GM12873 (cell line): ENCODE results near the gene UPF1.

Experiments used
- TF ChIP-seq, protein P1 (sequence below): IDR thresholded peaks from 2 replicates; pipeline ENCODE4 v1.5.1; 2012; ENCODE audit warnings: low read depth, mild to moderate bottlenecking, moderate library complexity, low read length, control low read depth; ENCODE audit not compliant: insufficient read depth; ENCODE audit errors: missing control alignments

UPF1 gene

GRCh38 chr19:18815673-18816072, 16.1 kb upstream of the UPF1 start:
- TF ChIP-seq, protein P1, sequence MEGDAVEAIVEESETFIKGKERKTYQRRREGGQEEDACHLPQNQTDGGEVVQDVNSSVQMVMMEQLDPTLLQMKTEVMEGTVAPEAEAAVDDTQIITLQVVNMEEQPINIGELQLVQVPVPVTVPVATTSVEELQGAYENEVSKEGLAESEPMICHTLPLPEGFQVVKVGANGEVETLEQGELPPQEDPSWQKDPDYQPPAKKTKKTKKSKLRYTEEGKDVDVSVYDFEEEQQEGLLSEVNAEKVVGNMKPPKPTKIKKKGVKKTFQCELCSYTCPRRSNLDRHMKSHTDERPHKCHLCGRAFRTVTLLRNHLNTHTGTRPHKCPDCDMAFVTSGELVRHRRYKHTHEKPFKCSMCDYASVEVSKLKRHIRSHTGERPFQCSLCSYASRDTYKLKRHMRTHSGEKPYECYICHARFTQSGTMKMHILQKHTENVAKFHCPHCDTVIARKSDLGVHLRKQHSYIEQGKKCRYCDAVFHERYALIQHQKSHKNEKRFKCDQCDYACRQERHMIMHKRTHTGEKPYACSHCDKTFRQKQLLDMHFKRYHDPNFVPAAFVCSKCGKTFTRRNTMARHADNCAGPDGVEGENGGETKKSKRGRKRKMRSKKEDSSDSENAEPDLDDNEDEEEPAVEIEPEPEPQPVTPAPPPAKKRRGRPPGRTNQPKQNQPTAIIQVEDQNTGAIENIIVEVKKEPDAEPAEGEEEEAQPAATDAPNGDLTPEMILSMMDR, result no peak

DNA sequence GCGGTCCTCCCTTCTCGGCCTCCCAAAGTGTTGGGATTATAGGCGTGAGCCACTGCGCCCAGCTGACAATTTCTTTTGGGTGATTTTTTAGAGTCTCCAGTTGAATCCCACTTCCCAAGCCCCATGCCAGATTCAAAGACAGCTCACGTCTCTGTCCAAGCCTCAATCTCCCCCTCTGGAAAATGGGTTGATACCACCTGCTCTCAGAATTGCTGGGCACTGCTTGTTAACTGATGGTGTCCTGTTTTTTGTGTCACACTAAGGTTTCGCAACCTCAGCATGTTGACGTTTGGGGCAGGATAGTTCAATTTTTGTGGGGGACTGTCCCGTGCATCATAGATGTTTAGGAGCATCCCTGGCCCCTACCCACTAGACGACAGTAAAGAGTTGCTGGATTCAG, 14.2 kb upstream of the UPF1 start:
- TF ChIP-seq, protein P1, result no peak

GRCh38 chr19:18828786-18829185, 3.0 kb upstream of the UPF1 start:
- TF ChIP-seq, protein P1, result no peak

GRCh38 chr19:18830488-18830887, 1.3 kb upstream of the UPF1 start:
- TF ChIP-seq, protein P1, result no peak

DNA sequence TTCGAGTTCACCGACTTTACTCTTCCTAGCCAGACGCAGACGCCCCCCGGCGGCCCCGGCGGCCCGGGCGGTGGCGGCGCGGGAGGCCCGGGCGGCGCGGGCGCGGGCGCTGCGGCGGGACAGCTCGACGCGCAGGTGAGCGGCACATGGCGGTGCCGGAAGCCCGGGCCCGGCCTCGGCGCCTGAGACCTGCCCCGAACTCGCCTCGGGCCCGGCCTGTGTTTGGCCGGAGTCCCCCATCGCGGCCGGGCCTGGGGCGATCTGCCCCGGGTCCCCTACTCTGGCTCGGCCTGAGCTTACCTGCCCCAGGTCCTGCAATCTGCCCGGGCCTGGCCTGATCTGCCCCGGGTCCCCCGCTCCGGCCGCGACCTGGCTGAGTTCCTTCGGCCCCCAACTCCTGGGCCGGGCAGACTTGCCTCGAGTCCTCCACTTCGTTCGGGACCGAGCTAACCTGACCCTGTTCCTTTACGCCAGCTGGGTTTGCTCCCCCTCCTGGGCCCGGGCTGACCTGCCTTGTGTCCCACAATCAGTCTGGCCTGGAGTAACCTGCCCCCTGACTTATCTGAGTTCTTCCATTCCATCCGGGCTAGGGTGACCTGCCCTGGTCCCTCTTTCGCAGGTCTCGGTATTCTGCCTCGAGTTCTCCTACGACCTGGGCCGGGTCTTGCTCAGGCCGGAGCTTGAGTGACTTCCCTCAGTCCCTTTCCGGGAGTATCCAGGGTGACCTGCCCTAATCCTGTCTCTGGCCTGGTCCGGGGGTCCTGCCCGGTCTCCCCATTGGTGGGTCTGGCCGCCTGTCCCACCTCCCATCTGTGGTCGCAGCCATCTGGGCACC, 764 bp downstream of the UPF1 start:
- TF ChIP-seq, protein P1, result peak; percentile 43

- TF ChIP-seq, protein P1, result no peak
These were observed 1.4 kb downstream of the UPF1 start for GRCh38 chr19:18833141-18833476.

DNA sequence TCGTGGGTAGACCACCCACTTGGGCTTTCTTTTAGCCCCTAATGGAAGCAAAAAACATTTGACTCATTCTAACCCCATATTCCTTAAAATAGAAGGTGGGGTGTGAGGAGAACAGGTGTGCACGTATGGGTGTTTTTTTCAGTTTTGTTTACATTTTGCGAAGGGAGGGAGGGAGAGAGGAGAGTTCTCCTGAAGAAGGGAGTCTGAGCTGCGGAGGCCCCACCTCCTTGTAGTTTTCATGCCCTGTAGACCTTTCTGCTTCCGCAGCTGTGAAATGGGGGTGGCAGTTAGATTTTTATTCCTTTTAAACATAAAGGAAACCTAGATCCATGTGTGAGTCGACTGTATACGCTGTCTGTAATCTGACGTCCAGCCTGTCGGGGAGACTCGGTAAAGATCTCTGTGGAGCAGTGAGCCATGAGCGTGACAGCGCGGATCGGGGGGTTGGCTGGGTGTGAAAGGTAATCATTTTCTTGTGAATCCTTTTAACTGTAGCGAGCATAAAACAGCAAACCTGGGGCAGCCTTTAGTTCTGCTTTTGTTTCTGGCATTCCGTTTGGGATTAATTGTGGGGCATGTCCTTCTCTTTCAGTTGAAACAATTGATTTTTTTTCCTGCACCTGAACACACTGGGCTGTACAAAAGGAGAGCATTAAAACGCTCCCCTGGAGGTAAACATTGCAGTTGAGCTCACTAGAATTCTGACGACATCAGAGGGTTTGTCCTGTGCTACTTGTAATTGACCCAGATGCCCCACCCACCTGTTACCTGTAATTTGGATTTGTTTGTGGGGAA, 2.3 kb downstream of the UPF1 start:
- TF ChIP-seq, protein P1, result no peak
